G401.6 (cell line): ENCODE measurements around the gene PLPPR2.
"Not testable (repeated sequence)": the region's sequence is repeated elsewhere in the genome, so short reads cannot be mapped to it uniquely, and the experiment has no call there.

Experiments
- FAIRE-seq: peaks from 2 replicates; lab custom pipeline; 2012; peaks lifted over from hg19 to GRCh38; lab: Jason Lieb, UNC

The PLPPR2 gene

DNA sequence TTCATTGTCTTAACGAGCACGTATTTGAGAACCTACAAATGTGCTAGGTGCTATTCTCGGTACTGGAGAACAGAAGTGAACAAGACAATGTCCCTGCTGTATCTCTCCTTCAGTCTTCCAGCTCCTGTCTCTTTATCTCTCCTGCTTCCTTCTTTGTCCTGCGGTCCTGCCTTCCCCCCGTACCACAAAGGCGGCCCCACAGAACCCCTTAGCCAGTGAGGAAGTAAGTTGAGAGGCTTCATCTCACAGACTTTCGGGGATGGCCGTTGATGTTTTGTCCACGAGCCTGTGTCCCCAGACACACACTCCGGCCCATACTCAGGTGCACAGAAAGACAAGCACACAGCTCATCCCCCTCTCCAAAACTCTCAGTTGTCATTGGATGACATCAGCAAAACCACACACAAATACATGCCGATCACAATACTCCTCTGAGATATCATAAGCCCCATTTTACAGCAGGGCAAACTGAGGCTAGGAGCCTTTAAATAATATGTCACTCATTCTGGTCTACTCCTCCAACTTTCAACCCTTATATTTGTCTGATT is 18.7 kb downstream of the PLPPR2 start:
- no peak for FAIRE-seq

DNA sequence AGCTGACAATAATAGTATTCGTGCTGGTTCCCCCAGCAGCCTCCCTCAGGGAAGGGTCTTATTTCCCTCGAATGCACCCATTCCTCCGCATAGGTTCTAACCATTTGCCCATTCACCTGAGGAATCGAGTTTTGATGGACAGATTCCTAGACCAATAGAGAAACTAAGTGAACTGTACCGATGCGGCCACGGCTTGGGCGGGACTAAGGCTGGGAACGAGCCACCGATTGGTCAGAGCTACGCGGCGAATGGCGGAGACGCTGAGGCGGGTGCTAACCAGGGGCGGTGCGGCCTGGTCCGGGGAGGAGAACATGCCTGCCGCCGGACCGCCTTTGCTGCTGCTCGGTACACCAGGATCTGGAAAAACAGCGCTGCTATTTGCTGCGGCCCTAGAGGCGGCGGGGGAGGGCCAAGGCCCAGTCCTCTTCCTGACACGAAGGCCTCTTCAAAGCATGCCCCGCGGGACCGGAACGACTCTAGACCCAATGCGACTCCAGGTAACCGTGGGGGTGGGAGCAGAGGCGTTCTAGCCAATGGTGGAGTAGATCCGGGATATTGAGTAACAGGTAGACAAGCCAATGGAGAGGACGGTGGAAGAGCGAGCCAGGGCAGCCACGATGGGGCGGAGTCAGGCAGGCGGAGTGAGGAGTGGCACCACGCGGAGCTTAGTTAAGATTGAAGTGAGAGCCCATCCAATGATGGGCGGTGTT is 19.4 kb downstream of the PLPPR2 start, which contains the start of gene SWSAP1:
Gene SWSAP1 (plus strand): TSS at position 234 of the 710 bp plus-strand sequence. CDS start 15 bp downstream, at position 249.
- peak; percentile 99 for FAIRE-seq

GRCh38 chr19:11375143-11375948 is 20.1 kb downstream of the PLPPR2 start:
- no peak for FAIRE-seq

- no peak for FAIRE-seq
These were observed 22.0 kb downstream of the PLPPR2 start for GRCh38 chr19:11377237-11377636.

DNA sequence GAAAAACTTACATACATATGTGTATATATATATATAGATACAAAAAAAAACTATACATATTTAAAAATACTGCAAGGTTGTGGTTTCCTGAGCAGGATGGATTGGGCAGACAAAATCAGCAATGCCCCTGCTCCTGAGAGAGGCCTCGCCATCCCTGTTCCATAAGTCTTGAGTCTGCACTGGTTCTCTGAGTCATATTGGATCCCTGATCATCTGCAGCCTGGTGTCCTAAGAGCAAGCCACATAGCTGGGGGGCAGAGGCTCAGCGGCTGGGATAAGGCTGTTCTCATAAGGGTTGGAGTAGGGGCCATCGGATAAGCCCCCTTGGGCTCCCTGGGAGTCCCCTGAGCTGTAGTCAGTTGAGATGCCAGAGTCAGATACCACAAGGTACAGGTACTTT is 22.5 kb downstream of the PLPPR2 start:
- no peak for FAIRE-seq

GRCh38 chr19:11378319-11379189 is 23.3 kb downstream of the PLPPR2 start:
- no peak for FAIRE-seq

DNA sequence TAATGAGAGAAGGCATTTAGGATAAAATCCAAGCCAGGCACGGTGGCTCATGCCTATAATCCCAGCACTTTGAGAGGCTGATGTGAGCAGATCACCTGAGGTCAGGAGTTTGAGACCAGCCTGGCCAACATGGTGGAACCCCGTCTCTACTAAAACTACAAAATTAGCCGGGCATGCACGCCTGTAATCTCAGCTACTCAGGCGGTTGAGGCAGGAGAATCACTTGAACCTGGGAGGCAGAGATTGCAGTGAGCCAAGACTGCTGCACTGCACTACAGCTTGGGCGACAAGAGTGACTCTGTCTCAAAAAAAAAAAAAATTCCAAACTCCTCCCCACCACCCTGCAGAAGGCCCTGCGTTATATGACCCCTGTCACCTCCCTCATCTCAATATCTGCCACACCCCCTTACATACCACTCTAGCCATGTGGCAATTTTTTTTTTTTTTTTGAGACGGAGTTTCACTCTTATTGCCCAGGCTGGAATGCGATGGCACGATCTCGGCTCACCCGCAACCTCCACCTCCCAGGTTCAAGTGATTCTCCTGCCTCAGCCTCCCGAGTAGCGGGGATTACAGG is 24.1 kb downstream of the PLPPR2 start:
- FAIRE-seq: not testable (repeated sequence)

GRCh38 chr19:11379857-11380350 is 24.7 kb downstream of the PLPPR2 start:
- FAIRE-seq: no peak

- peak; percentile 92 for FAIRE-seq
These were observed 25.7 kb downstream of the PLPPR2 start for GRCh38 chr19:11380653-11381537.

- FAIRE-seq: no peak
These were observed 27.9 kb downstream of the PLPPR2 start for GRCh38 chr19:11382898-11383705.

GRCh38 chr19:11383706-11384048 is 28.4 kb downstream of the PLPPR2 start:
- no peak for FAIRE-seq

DNA sequence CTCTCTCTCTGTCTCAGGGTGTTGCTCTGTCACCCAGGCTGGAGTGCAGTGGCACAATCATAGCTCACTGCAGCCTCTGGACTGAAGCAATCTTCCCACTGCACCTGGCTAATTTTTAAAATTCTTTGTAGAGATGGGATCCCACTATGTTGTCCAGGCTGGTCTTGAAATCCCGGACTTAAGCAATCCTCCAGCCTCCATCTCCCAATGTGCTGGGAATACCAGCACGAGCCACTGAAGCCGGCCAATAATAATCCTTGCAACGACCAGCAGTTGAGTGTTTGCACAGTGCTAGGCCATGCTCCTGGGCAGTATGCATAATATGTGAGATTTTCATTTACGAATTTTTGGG is 29.5 kb downstream of the PLPPR2 start:
- no peak for FAIRE-seq

GRCh38 chr19:11387162-11388034 is 32.2 kb downstream of the PLPPR2 start:
- no peak for FAIRE-seq

- FAIRE-seq: no peak
These were observed 35.1 kb downstream of the PLPPR2 start for GRCh38 chr19:11390359-11390758.

GRCh38 chr19:11390933-11391680 is 35.9 kb downstream of the PLPPR2 start:
- no peak for FAIRE-seq

- no peak for FAIRE-seq
These were observed 41.9 kb downstream of the PLPPR2 start for GRCh38 chr19:11397089-11397610.

GRCh38 chr19:11399667-11400066 is 44.4 kb downstream of the PLPPR2 start:
- no peak for FAIRE-seq

DNA sequence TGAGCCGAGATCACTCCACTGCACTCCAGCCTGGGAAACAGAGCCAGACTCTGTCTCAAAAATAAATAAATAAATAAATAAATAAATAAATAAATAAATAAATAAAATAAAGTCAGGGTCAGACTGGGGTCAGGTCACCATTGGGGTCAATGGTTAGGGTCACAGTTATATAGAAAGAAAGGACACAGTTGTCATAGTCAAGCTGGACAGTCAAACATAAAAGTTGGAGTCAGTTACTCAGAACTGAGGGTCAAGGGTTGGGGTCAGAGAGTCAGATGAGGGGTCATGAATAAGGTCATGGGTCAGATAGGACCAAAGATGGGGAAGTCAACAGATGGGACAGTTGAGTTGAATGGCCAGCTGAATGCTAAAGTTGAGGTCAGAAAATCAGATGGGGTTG is 45.6 kb downstream of the PLPPR2 start:
- no peak for FAIRE-seq
